HEK293 (cell line): ENCODE measurements around the gene MAP3K5.

Source experiments
- CTCF ChIA-PET: fragments of 350-600 bp; formaldehyde crosslinking; extraction: SDS; loops from one replicate; lab custom pipeline; 2021; ENCODE audit warnings: antibody characterized with exemption; lab: Yijun Ruan, JAX
- POLR2A ChIA-PET: fragments of 300-600 bp; formaldehyde crosslinking; extraction: SDS; loops from one replicate; lab custom pipeline; 2020; ENCODE audit warnings: antibody characterized with exemption, inconsistent platforms; lab: Yijun Ruan, JAX
- H3K27ac ChIP-seq: fragments of 200-500 bp; sonication (Bioruptor generic); 2 replicates; pipeline ENCODE4 v1.5.1; 2014; ENCODE audit warnings: low read depth, low read length, control low read depth, inconsistent platforms; ENCODE audit errors: extremely low read depth
- H3K36me3 ChIP-seq, 2 experiments: fragments of 200-500 bp in 1 of 2; sonication (Bioruptor generic) in 1 of 2; 1 replicate in 1 of 2; 2 replicates in 1 of 2; pipeline ENCODE4 v1.5.1; 2014 to 2017; ENCODE audit warnings: inconsistent platforms in 2 of 2, low read length in 2 of 2; ENCODE audit not compliant: control insufficient read depth in 2 of 2, insufficient read depth in 1 of 2
- H3K4me1 ChIP-seq: fragments of 200-500 bp; sonication (Bioruptor generic); 2 replicates; pipeline ENCODE4 v1.5.1; 2014; ENCODE audit warnings: mild to moderate bottlenecking, low read length, inconsistent platforms; ENCODE audit not compliant: control insufficient read depth, insufficient read depth
- H3K4me3 ChIP-seq: 2 replicates; pipeline ENCODE4 v1.5.1; 2011; ENCODE audit warnings: low read depth, mild to moderate bottlenecking, control low read depth, low read length, moderate library complexity
- H3K9me3 ChIP-seq: fragments of 200-500 bp; sonication (Bioruptor generic); 2 replicates; pipeline ENCODE4 v1.5.1; 2014; ENCODE audit warnings: low read depth, low read length, inconsistent platforms; ENCODE audit not compliant: control insufficient read depth, insufficient read depth
- FEZF1 ChIP-seq: fragments of 450-650 bp; formaldehyde crosslinking; IDR thresholded peaks from 2 replicates; pipeline ENCODE4 v1.5.1; 2016; ENCODE audit warnings: missing biosample characterization, missing genetic modification characterization
- GFI1B ChIP-seq: fragments of 450-650 bp; formaldehyde crosslinking; IDR thresholded peaks from 2 replicates; pipeline ENCODE4 v1.5.1; 2016; ENCODE audit warnings: missing biosample characterization, missing genetic modification characterization
- GLI2 ChIP-seq: fragments of 450-650 bp; formaldehyde crosslinking; IDR thresholded peaks from 2 replicates; pipeline ENCODE4; 2017; ENCODE audit warnings: missing biosample characterization, missing genetic modification characterization, low read depth, borderline replicate concordance
- GLIS2 ChIP-seq: fragments of 450-650 bp; formaldehyde crosslinking; IDR thresholded peaks from 2 replicates; pipeline ENCODE4 v1.5.1; 2016; ENCODE audit warnings: missing biosample characterization, missing genetic modification characterization
- PRDM10 ChIP-seq: fragments of 450-650 bp; formaldehyde crosslinking; IDR thresholded peaks from 2 replicates; pipeline ENCODE4 v1.5.1; 2016; ENCODE audit warnings: missing biosample characterization, missing genetic modification characterization
- PRDM6 ChIP-seq: fragments of 450-650 bp; formaldehyde crosslinking; IDR thresholded peaks from 2 replicates; pipeline ENCODE4 v1.5.1; 2017; ENCODE audit warnings: missing biosample characterization, missing genetic modification characterization
- SP7 ChIP-seq: fragments of 450-650 bp; formaldehyde crosslinking; IDR thresholded peaks from 2 replicates; pipeline ENCODE4 v1.5.1; 2016; ENCODE audit warnings: missing biosample characterization, missing genetic modification characterization
- WT1 ChIP-seq: fragments of 450-650 bp; formaldehyde crosslinking; IDR thresholded peaks from 2 replicates; pipeline ENCODE4 v1.5.1; 2016; ENCODE audit warnings: missing biosample characterization, missing genetic modification characterization
- ZBTB44 ChIP-seq: fragments of 450-650 bp; IDR thresholded peaks from 2 replicates; pipeline ENCODE4 v1.5.1; 2018; ENCODE audit warnings: missing biosample characterization, mild to moderate bottlenecking, missing genetic modification characterization
- ZEB2 ChIP-seq: fragments of 450-650 bp; formaldehyde crosslinking; IDR thresholded peaks from 2 replicates; pipeline ENCODE4 v1.5.1; 2016; ENCODE audit warnings: missing biosample characterization, missing genetic modification characterization
- ZFP41 ChIP-seq: fragments of 450-650 bp; formaldehyde crosslinking; IDR thresholded peaks from 2 replicates; pipeline ENCODE4 v1.5.1; 2016; ENCODE audit warnings: missing biosample characterization, missing genetic modification characterization, borderline replicate concordance
- ZNF184 ChIP-seq: fragments of 450-650 bp; IDR thresholded peaks from 2 replicates; pipeline ENCODE4 v1.5.1; 2018; ENCODE audit warnings: missing biosample characterization, mild to moderate bottlenecking, missing genetic modification characterization
- ZNF19 ChIP-seq: fragments of 450-650 bp; formaldehyde crosslinking; IDR thresholded peaks from 2 replicates; pipeline ENCODE4; 2016; ENCODE audit warnings: missing biosample characterization, missing genetic modification characterization, low read depth
- ZNF292 ChIP-seq: fragments of 450-650 bp; formaldehyde crosslinking; IDR thresholded peaks from 2 replicates; pipeline ENCODE4 v1.5.1; 2016; ENCODE audit warnings: low read depth, missing biosample characterization, missing genetic modification characterization, borderline replicate concordance
- ZNF362 ChIP-seq: fragments of 450-650 bp; formaldehyde crosslinking; IDR thresholded peaks from 2 replicates; pipeline ENCODE4 v1.5.1; 2016; ENCODE audit warnings: missing biosample characterization, missing genetic modification characterization
- ZNF366 ChIP-seq: fragments of 450-650 bp; formaldehyde crosslinking; conservative IDR thresholded peaks from 2 replicates; pipeline ENCODE4 v1.5.1; 2016; ENCODE audit warnings: missing biosample characterization, missing genetic modification characterization
- ZNF558 ChIP-seq: fragments of 450-650 bp; formaldehyde crosslinking; IDR thresholded peaks from 2 replicates; pipeline ENCODE4 v1.5.1; 2016; ENCODE audit warnings: missing biosample characterization, missing genetic modification characterization
- ZNF623 ChIP-seq: fragments of 450-650 bp; formaldehyde crosslinking; IDR thresholded peaks from 2 replicates; pipeline ENCODE4 v1.5.1; 2016; ENCODE audit warnings: missing biosample characterization, missing genetic modification characterization
- ZNF843 ChIP-seq: fragments of 450-650 bp; formaldehyde crosslinking; IDR thresholded peaks from 2 replicates; pipeline ENCODE4 v1.5.1; 2016; ENCODE audit warnings: missing biosample characterization, missing genetic modification characterization
- ZXDB ChIP-seq: fragments of 450-650 bp; formaldehyde crosslinking; IDR thresholded peaks from 2 replicates; pipeline ENCODE4 v1.5.1; 2016; ENCODE audit warnings: missing biosample characterization, missing genetic modification characterization
- TF ChIP-seq, protein P1 (sequence below): fragments of 450-650 bp; formaldehyde crosslinking; IDR thresholded peaks from 2 replicates; pipeline ENCODE4 v1.5.1; 2016; ENCODE audit warnings: missing biosample characterization, missing genetic modification characterization
- TF ChIP-seq, protein P2 (sequence below): fragments of 450-650 bp; formaldehyde crosslinking; IDR thresholded peaks from 2 replicates; pipeline ENCODE4 v1.5.1; 2017; ENCODE audit warnings: missing biosample characterization, missing genetic modification characterization
- TF ChIP-seq, protein P3 (sequence below): fragments of 450-650 bp; formaldehyde crosslinking; IDR thresholded peaks from 2 replicates; pipeline ENCODE4 v1.5.1; 2016; ENCODE audit warnings: missing biosample characterization, missing genetic modification characterization, borderline replicate concordance

Gene MAP3K5

DNA sequence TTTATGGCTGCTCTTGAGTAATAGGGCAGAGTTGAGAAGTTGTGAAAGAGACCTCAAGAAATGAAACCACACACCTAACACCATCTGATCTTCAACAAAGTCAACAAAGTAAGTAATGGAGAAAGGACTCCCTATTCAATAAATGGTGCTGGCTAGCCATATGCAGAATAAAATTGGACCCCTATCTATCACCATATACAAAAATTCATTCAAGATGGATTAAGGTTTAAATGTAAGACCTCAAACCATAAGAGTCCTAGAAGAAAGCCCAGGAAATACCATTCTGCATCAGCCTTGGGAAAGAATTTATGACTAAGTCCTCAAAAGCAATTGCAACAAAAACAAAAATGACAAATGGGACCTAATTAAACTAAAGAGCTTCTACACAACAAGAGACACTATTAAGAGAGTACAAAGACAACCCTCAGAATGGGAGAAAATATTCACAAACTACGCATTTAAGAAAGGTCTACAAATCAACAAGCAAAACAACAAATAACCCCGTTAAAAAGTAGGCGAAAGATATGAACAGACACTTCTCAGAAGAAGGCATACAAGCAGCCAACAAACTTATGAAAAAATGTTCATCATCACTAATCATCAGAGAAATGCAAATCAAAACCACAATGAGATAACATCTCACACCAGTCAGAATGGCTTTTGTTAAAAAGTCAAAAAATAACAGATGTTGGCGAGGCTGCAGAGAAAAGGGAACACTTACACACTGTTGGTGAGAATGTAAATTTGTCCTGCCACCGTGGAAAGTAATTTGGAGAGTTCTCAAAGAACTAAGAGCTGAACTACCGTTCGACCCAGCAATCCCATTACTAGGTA lies 4.0 kb downstream of the MAP3K5 start:
- ChIA-PET CTCF (interaction anchor here (0.6 to 7.3 kb wide), 5 partner anchors 26 to 372 kb away, joined by 3 to 366 read pairs (median 3); no protein-coding TSS in a partner anchor), POLR2A (no interaction called here)
- H3K4me3 ChIP-seq = no peak overlapping the region
- no peaks in the 10 kb centered on the region for H3K9me3 ChIP-seq
- no peak overlapping the region for H3K27ac ChIP-seq
- no peaks in the 10 kb centered on the region for H3K36me3 ChIP-seq
- peaks cover 16% of the 10 kb centered on the region for H3K4me1 ChIP-seq
- TF ChIP-seq ZFP41 (tag by site-specific recombination) (no peak), WT1 (tag by site-specific recombination) (peak; percentile 75), PRDM10 (tag by site-specific recombination) (peak; percentile 81), GFI1B (tag by site-specific recombination) (no peak), ZNF366 (tag by site-specific recombination) (peak; percentile 63), GLIS2 (tag by site-specific recombination) (no peak), PRDM6 (tag by site-specific recombination) (peak; percentile 69), ZNF623 (no peak), ZNF184 (tag by site-specific recombination) (peak; percentile 57; the same call in 1 of the 2 replicates), ZNF292 (tag by site-specific recombination) (no peak), FEZF1 (0 out of 2 replicates have a peak, but pooled peaks have one; percentile 33), ZNF19 (tag by site-specific recombination) (no peak), GLI2 (tag by site-specific recombination) (peak; percentile 23; the same call in 1 of the 2 replicates), ZEB2 (tag by site-specific recombination) (peak; percentile 89), ZNF362 (tag by site-specific recombination) (peak; percentile 73), ZBTB44 (0 out of 2 replicates have a peak, but pooled peaks have one; percentile 7), ZXDB (tag by site-specific recombination) (0 out of 2 replicates have a peak, but pooled peaks have one; percentile 20), SP7 (tag by site-specific recombination) (0 out of 2 replicates have a peak, but pooled peaks have one; percentile 24), ZNF843 (tag by site-specific recombination) (peak; percentile 47; the same call in 1 of the 2 replicates), ZNF558 (no peak)
- TF ChIP-seq, protein P1, sequence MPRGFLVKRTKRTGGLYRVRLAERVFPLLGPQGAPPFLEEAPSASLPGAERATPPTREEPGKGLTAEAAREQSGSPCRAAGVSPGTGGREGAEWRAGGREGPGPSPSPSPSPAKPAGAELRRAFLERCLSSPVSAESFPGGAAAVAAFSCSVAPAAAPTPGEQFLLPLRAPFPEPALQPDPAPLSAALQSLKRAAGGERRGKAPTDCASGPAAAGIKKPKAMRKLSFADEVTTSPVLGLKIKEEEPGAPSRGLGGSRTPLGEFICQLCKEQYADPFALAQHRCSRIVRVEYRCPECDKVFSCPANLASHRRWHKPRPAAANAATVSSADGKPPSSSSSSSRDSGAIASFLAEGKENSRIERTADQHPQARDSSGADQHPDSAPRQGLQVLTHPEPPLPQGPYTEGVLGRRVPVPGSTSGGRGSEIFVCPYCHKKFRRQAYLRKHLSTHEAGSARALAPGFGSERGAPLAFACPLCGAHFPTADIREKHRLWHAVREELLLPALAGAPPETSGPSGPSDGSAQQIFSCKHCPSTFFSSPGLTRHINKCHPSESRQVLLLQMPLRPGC (tag by site-specific recombination) = peak; percentile 81; the same call in 1 of the 2 replicates
- TF ChIP-seq, protein P2, sequence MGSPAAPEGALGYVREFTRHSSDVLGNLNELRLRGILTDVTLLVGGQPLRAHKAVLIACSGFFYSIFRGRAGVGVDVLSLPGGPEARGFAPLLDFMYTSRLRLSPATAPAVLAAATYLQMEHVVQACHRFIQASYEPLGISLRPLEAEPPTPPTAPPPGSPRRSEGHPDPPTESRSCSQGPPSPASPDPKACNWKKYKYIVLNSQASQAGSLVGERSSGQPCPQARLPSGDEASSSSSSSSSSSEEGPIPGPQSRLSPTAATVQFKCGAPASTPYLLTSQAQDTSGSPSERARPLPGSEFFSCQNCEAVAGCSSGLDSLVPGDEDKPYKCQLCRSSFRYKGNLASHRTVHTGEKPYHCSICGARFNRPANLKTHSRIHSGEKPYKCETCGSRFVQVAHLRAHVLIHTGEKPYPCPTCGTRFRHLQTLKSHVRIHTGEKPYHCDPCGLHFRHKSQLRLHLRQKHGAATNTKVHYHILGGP = no peak; the same call in 1 of the 2 replicates
- TF ChIP-seq, protein P3, sequence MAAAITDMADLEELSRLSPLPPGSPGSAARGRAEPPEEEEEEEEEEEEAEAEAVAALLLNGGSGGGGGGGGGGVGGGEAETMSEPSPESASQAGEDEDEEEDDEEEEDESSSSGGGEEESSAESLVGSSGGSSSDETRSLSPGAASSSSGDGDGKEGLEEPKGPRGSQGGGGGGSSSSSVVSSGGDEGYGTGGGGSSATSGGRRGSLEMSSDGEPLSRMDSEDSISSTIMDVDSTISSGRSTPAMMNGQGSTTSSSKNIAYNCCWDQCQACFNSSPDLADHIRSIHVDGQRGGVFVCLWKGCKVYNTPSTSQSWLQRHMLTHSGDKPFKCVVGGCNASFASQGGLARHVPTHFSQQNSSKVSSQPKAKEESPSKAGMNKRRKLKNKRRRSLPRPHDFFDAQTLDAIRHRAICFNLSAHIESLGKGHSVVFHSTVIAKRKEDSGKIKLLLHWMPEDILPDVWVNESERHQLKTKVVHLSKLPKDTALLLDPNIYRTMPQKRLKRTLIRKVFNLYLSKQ (tag by site-specific recombination) = no peak
